Measurements from ENCODE around the gene PARVB. TPM values are rescaled to one million over a fixed set of nuclear protein-coding genes. Genes with fewer than 3 reads are reported as not detected.
A peak's percentile ranks its signal among the peaks of the same experiment; 100 is the strongest.

The PARVB gene
- total RNA-seq, 1 experiment from 2014 or later = 35.3 TPM

DNA sequence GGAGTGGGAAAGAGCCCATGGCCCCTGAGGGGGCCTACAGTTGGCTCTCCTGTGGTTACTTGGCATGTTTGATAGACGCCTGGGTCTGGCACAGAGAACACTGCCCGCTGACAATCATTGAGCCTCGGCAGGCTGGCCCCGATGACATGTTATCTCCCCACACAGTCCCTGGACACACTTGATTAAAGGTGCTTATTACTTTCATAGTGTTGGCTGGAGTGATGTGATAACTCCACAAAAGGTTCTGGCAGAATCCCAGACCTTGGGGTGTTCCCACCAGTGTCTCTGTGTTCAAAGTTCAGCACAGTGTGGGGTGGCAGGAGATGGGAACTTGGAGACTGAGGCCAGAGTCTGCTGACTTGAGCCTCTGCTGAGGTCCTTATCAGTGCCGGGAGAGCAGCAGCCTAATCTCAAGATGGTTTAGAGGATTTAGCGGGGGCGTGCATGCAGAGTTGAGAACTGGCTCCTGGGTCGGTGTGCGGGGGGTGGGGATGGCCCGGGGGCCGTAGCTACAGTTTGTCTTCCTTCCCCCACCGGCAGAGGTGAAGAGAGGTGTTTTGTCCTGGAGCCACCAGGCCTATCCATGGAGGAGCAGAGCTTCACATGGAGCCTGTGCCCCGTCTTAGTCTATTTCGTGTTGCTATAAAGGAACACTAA, 22.5 kb downstream of the PARVB start:
- POLR2A ChIA-PET (ENCODE audit: unreplicated experiment) = no interaction called here
- Histone ChIP-seq H3K9me3 (ENCODE audit: insufficient read depth, low read depth) (no peaks in the 10 kb centered on the region), H3K4me2 (no peak overlapping the region), H3K4me1 (replicated peaks; ENCODE audit: insufficient read depth) (no peaks in the 10 kb centered on the region), H3K27ac (no peak overlapping the region), H3K9me2 (ENCODE audit: insufficient read depth) (no peaks in the 10 kb centered on the region), H2AFZ (no peak overlapping the region), H3F3A (ENCODE audit: insufficient read depth, low read depth) (no peaks in the 10 kb centered on the region), H3K36me3 (ENCODE audit: low read depth) (no peaks in the 10 kb centered on the region), H3K79me2 (ENCODE audit: low read depth) (no peaks in the 10 kb centered on the region), H4K20me1 (ENCODE audit: insufficient read depth) (no peaks in the 10 kb centered on the region), H3K4me3 (no peak overlapping the region), H3K27me3 (ENCODE audit: insufficient read depth, low read depth) (no peaks in the 10 kb centered on the region)
- CTCF ChIA-PET = no interaction called here
- DNase-seq = no peak
- no TSS peak for BruUV-seq (replicated peaks)
- TF ChIP-seq, protein P1, sequence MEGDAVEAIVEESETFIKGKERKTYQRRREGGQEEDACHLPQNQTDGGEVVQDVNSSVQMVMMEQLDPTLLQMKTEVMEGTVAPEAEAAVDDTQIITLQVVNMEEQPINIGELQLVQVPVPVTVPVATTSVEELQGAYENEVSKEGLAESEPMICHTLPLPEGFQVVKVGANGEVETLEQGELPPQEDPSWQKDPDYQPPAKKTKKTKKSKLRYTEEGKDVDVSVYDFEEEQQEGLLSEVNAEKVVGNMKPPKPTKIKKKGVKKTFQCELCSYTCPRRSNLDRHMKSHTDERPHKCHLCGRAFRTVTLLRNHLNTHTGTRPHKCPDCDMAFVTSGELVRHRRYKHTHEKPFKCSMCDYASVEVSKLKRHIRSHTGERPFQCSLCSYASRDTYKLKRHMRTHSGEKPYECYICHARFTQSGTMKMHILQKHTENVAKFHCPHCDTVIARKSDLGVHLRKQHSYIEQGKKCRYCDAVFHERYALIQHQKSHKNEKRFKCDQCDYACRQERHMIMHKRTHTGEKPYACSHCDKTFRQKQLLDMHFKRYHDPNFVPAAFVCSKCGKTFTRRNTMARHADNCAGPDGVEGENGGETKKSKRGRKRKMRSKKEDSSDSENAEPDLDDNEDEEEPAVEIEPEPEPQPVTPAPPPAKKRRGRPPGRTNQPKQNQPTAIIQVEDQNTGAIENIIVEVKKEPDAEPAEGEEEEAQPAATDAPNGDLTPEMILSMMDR (conservative IDR thresholded peaks at IDR 0.05) = no peak
- TF ChIP-seq EZH2 (IDR thresholded peaks at IDR 0.05; ENCODE audit: low read depth) = no peak
- intact Hi-C loops (cut with micrococcal nuclease; ENCODE audit: unreplicated experiment) = no loop called here

DNA sequence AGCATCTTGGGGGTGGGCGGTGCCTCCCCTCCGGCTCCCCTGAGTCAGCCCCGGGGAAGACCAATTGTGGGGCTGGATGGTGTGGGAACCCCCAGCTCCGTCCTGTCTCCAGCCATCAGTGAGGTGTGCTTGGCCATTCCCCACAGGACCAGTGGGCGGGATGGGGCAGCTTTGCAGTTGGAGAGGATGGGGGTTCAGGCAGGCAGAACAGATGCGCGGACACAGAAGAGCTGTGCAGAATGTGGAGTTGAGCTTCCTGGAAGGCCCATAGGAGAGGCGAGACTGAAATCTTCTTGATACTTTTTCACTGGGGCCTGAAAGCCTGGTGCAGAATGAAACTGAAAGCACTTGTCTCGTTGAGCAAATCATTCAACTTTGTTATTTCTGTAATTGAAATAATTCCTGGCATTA, 23.8 kb downstream of the PARVB start:
- TF ChIP-seq, protein P1 (conservative IDR thresholded peaks at IDR 0.05) = no peak
- TF ChIP-seq EZH2 (IDR thresholded peaks at IDR 0.05; ENCODE audit: low read depth) = no peak
- DNase-seq = peak in 1 of 2 experiments; percentile 5
- POLR2A ChIA-PET (ENCODE audit: unreplicated experiment) = no interaction called here
- no TSS peak for BruUV-seq (replicated peaks)
- Histone ChIP-seq H2AFZ (no peak overlapping the region), H3K4me2 (no peak overlapping the region), H3K4me1 (replicated peaks; ENCODE audit: insufficient read depth) (no peaks in the 10 kb centered on the region), H3F3A (ENCODE audit: insufficient read depth, low read depth) (no peaks in the 10 kb centered on the region), H3K27me3 (ENCODE audit: insufficient read depth, low read depth) (no peaks in the 10 kb centered on the region), H3K36me3 (ENCODE audit: low read depth) (no peaks in the 10 kb centered on the region), H3K79me2 (ENCODE audit: low read depth) (no peaks in the 10 kb centered on the region), H3K27ac (no peak overlapping the region), H3K9me3 (ENCODE audit: insufficient read depth, low read depth) (no peaks in the 10 kb centered on the region), H4K20me1 (ENCODE audit: insufficient read depth) (no peaks in the 10 kb centered on the region), H3K9me2 (ENCODE audit: insufficient read depth) (no peaks in the 10 kb centered on the region), H3K4me3 (no peak overlapping the region)
- CTCF ChIA-PET = interaction anchor here (0.6 kb wide), 1 partner anchor 579 kb away, joined by 3 read pairs; no protein-coding TSS in a partner anchor
- intact Hi-C loops (cut with micrococcal nuclease; ENCODE audit: unreplicated experiment) = no loop called here

DNA sequence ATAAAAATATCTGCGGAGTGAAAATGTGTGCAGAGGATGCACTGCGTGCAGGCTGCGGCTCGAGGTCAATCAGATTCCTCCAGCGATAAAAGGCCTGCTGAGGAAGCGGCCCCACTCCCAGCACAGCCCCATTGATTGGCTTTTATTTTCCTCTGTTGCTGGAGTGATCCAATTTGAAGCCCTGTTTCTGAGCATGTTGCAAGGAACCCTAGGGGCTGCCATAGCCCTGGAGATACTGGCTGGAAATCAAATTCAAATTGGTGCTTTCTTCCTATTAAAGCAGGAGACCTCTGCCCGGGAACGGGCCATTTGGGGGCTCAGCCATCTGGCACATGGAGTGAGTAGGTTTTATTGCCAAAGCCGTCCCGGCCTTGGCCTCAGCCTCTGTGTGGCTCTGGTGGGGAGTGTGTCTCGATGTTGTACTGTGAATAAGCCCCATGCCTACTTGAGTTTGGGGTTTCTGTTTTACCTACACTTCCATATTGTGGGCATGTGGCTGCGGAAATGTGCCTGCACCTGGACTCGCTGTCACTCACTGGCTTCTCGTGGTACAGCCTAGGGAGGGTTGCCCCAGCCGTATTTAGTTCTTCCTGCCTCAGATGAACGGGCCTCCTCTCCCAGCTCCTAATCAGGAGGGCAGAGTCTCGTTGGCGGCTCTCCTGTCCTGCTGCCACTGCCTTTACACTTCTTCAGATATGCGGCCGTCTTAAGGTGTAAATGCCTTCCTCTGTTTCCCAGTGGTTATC, 25.6 kb downstream of the PARVB start:
- POLR2A ChIA-PET (ENCODE audit: unreplicated experiment) = no interaction called here

More for the DNA sequence above, 25.6 kb downstream of the PARVB start:
- TF ChIP-seq EZH2 (IDR thresholded peaks at IDR 0.05; ENCODE audit: low read depth) = no peak
- TF ChIP-seq, protein P1 (conservative IDR thresholded peaks at IDR 0.05) = no peak
- Histone ChIP-seq H3K4me2 (no peak overlapping the region), H3K36me3 (ENCODE audit: low read depth) (no peaks in the 10 kb centered on the region), H3K4me3 (no peak overlapping the region), H3K27me3 (ENCODE audit: insufficient read depth, low read depth) (no peaks in the 10 kb centered on the region), H3K9me3 (ENCODE audit: insufficient read depth, low read depth) (no peaks in the 10 kb centered on the region), H3K9me2 (ENCODE audit: insufficient read depth) (no peaks in the 10 kb centered on the region), H3K79me2 (ENCODE audit: low read depth) (no peaks in the 10 kb centered on the region), H2AFZ (no peak overlapping the region), H3K27ac (no peak overlapping the region), H3F3A (ENCODE audit: insufficient read depth, low read depth) (no peaks in the 10 kb centered on the region), H3K4me1 (replicated peaks; ENCODE audit: insufficient read depth) (no peaks in the 10 kb centered on the region), H4K20me1 (ENCODE audit: insufficient read depth) (no peaks in the 10 kb centered on the region)
- DNase-seq = no peak
- intact Hi-C loops (cut with micrococcal nuclease; ENCODE audit: unreplicated experiment) = no loop called here
- BruUV-seq (replicated peaks) = no TSS peak
- CTCF ChIA-PET = no interaction called here
